Activated B cell treated with CpG ODN at 0.5 μM for 24 hours (primary cell): ENCODE results near the gene MSI2. TPM values are rescaled to one million over a fixed set of nuclear protein-coding genes. Genes with fewer than 3 reads are reported as not detected.

Experiments used
- ATAC-seq: fragments of 200-7000 bp; cut with Tn5 transposase; one replicate; pipeline ENCODE4 v1.10.0; 2021; ENCODE audit warnings: low read depth, mild to moderate bottlenecking, moderate library complexity
- CTCF ChIA-PET: fragments of 350-600 bp; sonication (Branson Sonifier 250); formaldehyde crosslinking; loops from one replicate; lab custom pipeline; 2021; ENCODE audit warnings: antibody characterized with exemption; lab: Charles Lee
- POLR2A ChIA-PET: fragments of 350-600 bp; sonication (Branson Sonifier 250); formaldehyde crosslinking; loops from one replicate; lab custom pipeline; 2021; ENCODE audit warnings: antibody characterized with exemption; lab: Charles Lee
- DNase-seq: peaks from one replicate; pipeline ENCODE4 v3.0.0; 2022
- H3K27ac Mint-ChIP-seq: one replicate; pipeline ENCODE4 v1.8.0; 2020; ENCODE audit warnings: mixed read lengths
- H3K27me3 Mint-ChIP-seq: one replicate; pipeline ENCODE4 v1.8.0; 2021; ENCODE audit warnings: mixed read lengths
- H3K36me3 Mint-ChIP-seq: one replicate; pipeline ENCODE4 v1.8.0; 2021; ENCODE audit warnings: low read depth, mixed read lengths
- H3K4me1 Mint-ChIP-seq: one replicate; pipeline ENCODE4 v1.8.0; 2021; ENCODE audit warnings: mixed read lengths
- H3K4me3 Mint-ChIP-seq: one replicate; pipeline ENCODE4 v1.8.0; 2020; ENCODE audit warnings: mild to moderate bottlenecking, mixed read lengths
- H3K9me3 Mint-ChIP-seq: one replicate; pipeline ENCODE4 v1.8.0; 2020; ENCODE audit warnings: mixed read lengths
- CTCF ChIP-seq: fragments of 200-600 bp; IDR thresholded peaks from one replicate; pipeline ENCODE4 v1.8.0; 2022; ENCODE audit warnings: antibody characterized with exemption, mild to moderate bottlenecking
- intact Hi-C: fragments of 100-400 bp; cut with micrococcal nuclease; formaldehyde crosslinking; loops from one replicate; pipeline ENCODE4 v1.15.1; 2024
- total RNA-seq: library from RNA; stranded (reverse); gene quantifications from 2 replicates; pipeline ENCODE4 v1.2.3, GENCODE V29; 2022

Gene MSI2
- total RNA-seq, 1 donor from 2014 or later = 102 TPM

GRCh38 chr17:57654040-57654775 is 397.9 kb downstream of the MSI2 start:
- H3K4me3 Mint-ChIP-seq = no peak overlapping the region
- no peaks in the 10 kb centered on the region for H3K27me3 Mint-ChIP-seq
- intact Hi-C loops = no loop called here
- no peak overlapping the region for H3K27ac Mint-ChIP-seq
- ATAC-seq = no peak
- no peaks in the 10 kb centered on the region for H3K9me3 Mint-ChIP-seq
- POLR2A ChIA-PET = no interaction called here
- H3K4me1 Mint-ChIP-seq = no peaks in the 10 kb centered on the region
- no peak for DNase-seq
- CTCF ChIA-PET = interaction anchor here (0.7 to 1.0 kb wide), 3 partner anchors 11 to 56 kb away, joined by 3 read pairs; no protein-coding TSS in a partner anchor
- peaks cover 28% of the 10 kb centered on the region for H3K36me3 Mint-ChIP-seq
- no peak for TF ChIP-seq CTCF

- ChIA-PET POLR2A (no interaction called here), CTCF (interaction anchor here (1.0 kb wide), 1 partner anchor 58 kb away, joined by 3 read pairs; no protein-coding TSS in a partner anchor)
- H3K27me3 Mint-ChIP-seq = no peaks in the 10 kb centered on the region
- DNase-seq = no peak
- H3K36me3 Mint-ChIP-seq = peaks cover 33% of the 10 kb centered on the region
- intact Hi-C loops = no loop called here
- no peak overlapping the region for H3K27ac Mint-ChIP-seq
- no peaks in the 10 kb centered on the region for H3K9me3 Mint-ChIP-seq
- H3K4me3 Mint-ChIP-seq = no peak overlapping the region
- H3K4me1 Mint-ChIP-seq = no peaks in the 10 kb centered on the region
- no peak for ATAC-seq
- no peak for TF ChIP-seq CTCF
These were observed 399.2 kb downstream of the MSI2 start for GRCh38 chr17:57655553-57655952.

GRCh38 chr17:57657211-57657610 is 400.9 kb downstream of the MSI2 start:
- no peak for DNase-seq
- no peaks in the 10 kb centered on the region for H3K9me3 Mint-ChIP-seq
- H3K4me1 Mint-ChIP-seq = no peaks in the 10 kb centered on the region
- H3K36me3 Mint-ChIP-seq = peaks cover 36% of the 10 kb centered on the region
- POLR2A ChIA-PET = interaction anchor here (0.6 kb wide), 1 partner anchor 10 kb away, joined by 6 read pairs; no protein-coding TSS in a partner anchor
- CTCF ChIA-PET = interaction anchor here (1.1 kb wide), 1 partner anchor 15 kb away, joined by 4 read pairs; no protein-coding TSS in a partner anchor
- intact Hi-C loops = no loop called here
- TF ChIP-seq CTCF = no peak
- ATAC-seq = no peak
- no peak overlapping the region for H3K4me3 Mint-ChIP-seq
- no peaks in the 10 kb centered on the region for H3K27me3 Mint-ChIP-seq
- no peak overlapping the region for H3K27ac Mint-ChIP-seq

- ATAC-seq (no peak), DNase-seq (no peak)
- ChIA-PET POLR2A (interaction anchor here (2.2 kb wide), 1 partner anchor 25 kb away, joined by 7 read pairs; no protein-coding TSS in a partner anchor), CTCF (interaction anchor here (0.6 to 5.6 kb wide), 2 partner anchors 10 to 305 kb away, joined by 3 to 28 read pairs; no protein-coding TSS in a partner anchor)
- Mint-ChIP-seq H3K4me3 (no peak overlapping the region), H3K27me3 (no peaks in the 10 kb centered on the region), H3K36me3 (peaks cover 17% of the 10 kb centered on the region), H3K4me1 (peaks cover 38% of the 10 kb centered on the region), H3K9me3 (no peaks in the 10 kb centered on the region), H3K27ac (no peak overlapping the region)
- intact Hi-C loops = loop anchor here (5.0 kb wide), 1 partner anchor 35 kb away; no protein-coding TSS in a partner anchor
- no peak for TF ChIP-seq CTCF
These were observed 405.7 kb downstream of the MSI2 start for GRCh38 chr17:57662041-57662440.
